ENCODE measurements around the gene ALDH1A2. TPM values are rescaled to one million over a fixed set of nuclear protein-coding genes. Genes with fewer than 3 reads are reported as not detected.
"Not testable (repeated sequence)": the region's sequence is repeated elsewhere in the genome, so short reads cannot be mapped to it uniquely, and the experiment has no call there.

ALDH1A2 gene
- polyA plus RNA-seq, 3 donors from 2014 or later: 0.59 TPM; not detected in 2

DNA sequence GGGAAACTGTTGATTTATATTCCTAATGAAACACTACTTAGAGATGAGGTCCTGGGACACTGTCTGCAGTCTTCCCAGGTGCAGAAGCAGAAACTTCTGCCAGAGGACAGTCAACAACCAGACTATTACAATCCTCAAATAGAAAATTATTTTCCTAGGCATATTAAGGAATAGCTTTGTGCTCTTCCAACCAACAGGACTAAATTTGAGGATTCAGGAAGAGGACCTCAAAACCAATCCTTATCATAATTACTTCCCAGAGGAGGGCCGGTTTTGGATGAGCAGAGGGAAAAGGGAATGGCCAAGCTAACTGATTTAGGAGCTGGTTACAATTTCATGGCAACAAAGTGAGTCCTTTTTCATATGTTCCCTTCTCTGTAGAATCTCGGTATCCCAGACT lies 21.0 kb downstream of the ALDH1A2 start:
- Mint-ChIP-seq H3K27me3 (ENCODE audit: low read depth in 3 of 3) (peaks cover 10 to 16% (median 15%) of the 10 kb centered on the region in 3 donors), H3K4me3 (no peak overlapping the region), H3K9me3 (peaks cover 0 to 4% (median 0%) of the 10 kb centered on the region in 6 donors), H3K27ac (no peak overlapping the region), H3K36me3 (no peaks in the 10 kb centered on the region), H3K4me1 (no peaks in the 10 kb centered on the region)
- DNase-seq: no peak

DNA sequence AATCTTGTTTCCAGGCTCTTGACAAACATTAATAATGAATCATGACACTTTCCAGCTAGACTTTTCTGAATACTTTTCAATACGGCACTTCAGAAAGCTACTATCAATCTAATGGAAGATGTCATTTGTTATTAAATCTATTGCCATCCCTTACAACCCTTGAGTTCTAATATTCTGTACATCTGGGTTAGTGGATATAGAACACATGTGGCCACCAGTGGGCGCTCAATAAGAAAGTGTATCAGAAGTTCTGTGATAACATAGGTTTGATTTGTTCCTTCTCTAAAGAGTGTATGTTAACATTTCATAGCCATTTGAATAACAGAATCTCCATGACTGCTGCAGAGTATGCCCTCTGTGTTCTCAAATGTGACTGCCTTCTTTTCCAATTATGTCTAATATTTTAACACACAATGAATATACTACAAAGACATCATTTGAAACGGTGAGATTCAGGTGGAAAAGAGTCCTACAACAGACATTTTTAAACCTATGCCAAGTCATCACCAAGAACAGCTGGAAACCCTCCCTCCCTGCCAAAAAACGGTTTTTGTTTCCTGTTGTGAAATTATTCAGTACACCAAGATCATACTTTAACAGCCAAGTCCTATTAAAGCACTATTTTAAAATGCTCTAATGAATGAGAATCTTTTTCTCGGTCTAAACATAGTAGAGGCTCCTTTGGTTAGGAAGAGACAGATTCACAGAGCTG lies 22.2 kb downstream of the ALDH1A2 start:
- Mint-ChIP-seq H3K9me3 (peaks cover 0 to 4% (median 0%) of the 10 kb centered on the region in 6 donors), H3K4me3 (no peak overlapping the region), H3K27me3 (ENCODE audit: low read depth in 3 of 3) (peaks cover 10 to 16% (median 11%) of the 10 kb centered on the region in 3 donors), H3K36me3 (no peaks in the 10 kb centered on the region), H3K4me1 (no peaks in the 10 kb centered on the region), H3K27ac (no peak overlapping the region)
- no peak for DNase-seq

- DNase-seq: no peak
- H3K27me3 Mint-ChIP-seq (ENCODE audit: low read depth in 3 of 3): peaks cover 8 to 14% (median 12%) of the 10 kb centered on the region in 3 donors
Observed at GRCh38 chr15:58042006-58042405, 23.5 kb downstream of the ALDH1A2 start.

DNA sequence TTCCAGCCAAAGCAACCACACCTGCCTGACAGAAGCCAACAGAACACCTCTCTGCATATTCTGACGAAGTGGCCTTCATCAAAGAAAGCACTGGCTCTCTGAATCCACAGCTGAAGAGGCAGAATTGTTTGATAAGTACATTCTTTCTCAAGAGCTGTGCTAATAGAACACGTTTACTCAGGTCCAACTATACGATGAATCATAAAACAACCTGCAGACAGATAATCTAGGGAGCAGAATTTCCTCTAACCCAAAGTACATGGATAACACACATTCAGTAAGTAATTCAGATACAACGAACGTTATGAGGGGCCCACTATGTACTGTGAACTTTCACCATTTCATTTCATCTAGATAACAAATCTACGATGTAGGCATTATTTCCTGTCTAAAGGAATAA lies 25.4 kb downstream of the ALDH1A2 start:
- no peak overlapping the region for H3K4me3 Mint-ChIP-seq
- no peak overlapping the region for H3K27ac Mint-ChIP-seq
- peaks cover 0 to 6% (median 0%) of the 10 kb centered on the region in 6 donors for H3K9me3 Mint-ChIP-seq
- peaks cover 4 to 16% (median 9%) of the 10 kb centered on the region in 3 donors for H3K27me3 Mint-ChIP-seq (ENCODE audit: low read depth in 3 of 3)
- H3K4me1 Mint-ChIP-seq: no peaks in the 10 kb centered on the region
- no peaks in the 10 kb centered on the region for H3K36me3 Mint-ChIP-seq
- no peak for DNase-seq

More at GRCh38 chr15:58042006-58042405, 23.5 kb downstream of the ALDH1A2 start:
- no peak overlapping the region for H3K27ac Mint-ChIP-seq
- H3K9me3 Mint-ChIP-seq: peaks cover 0 to 5% (median 0%) of the 10 kb centered on the region in 6 donors
- no peak overlapping the region for H3K4me3 Mint-ChIP-seq
- H3K4me1 Mint-ChIP-seq: no peaks in the 10 kb centered on the region
- H3K36me3 Mint-ChIP-seq: no peaks in the 10 kb centered on the region

GRCh38 chr15:58039079-58040035 lies 26.2 kb downstream of the ALDH1A2 start:
- no peaks in the 10 kb centered on the region for H3K36me3 Mint-ChIP-seq
- H3K9me3 Mint-ChIP-seq: peaks cover 0 to 8% (median 0%) of the 10 kb centered on the region in 6 donors
- H3K4me1 Mint-ChIP-seq: no peaks in the 10 kb centered on the region
- H3K27ac Mint-ChIP-seq: no peak overlapping the region
- H3K27me3 Mint-ChIP-seq (ENCODE audit: low read depth in 3 of 3): peaks cover 3 to 11% (median 5%) of the 10 kb centered on the region in 3 donors
- DNase-seq: no peak
- no peak overlapping the region for H3K4me3 Mint-ChIP-seq

- no peaks in the 10 kb centered on the region for H3K4me1 Mint-ChIP-seq
- H3K36me3 Mint-ChIP-seq: no peaks in the 10 kb centered on the region
- peaks cover 3 to 11% (median 4%) of the 10 kb centered on the region in 3 donors for H3K27me3 Mint-ChIP-seq (ENCODE audit: low read depth in 3 of 3)
- H3K9me3 Mint-ChIP-seq: peaks cover 0 to 4% (median 0%) of the 10 kb centered on the region in 6 donors
- H3K4me3 Mint-ChIP-seq: no peak overlapping the region
- H3K27ac Mint-ChIP-seq: no peak overlapping the region
- no peak for DNase-seq
Observed at GRCh38 chr15:58038426-58039078, 27.0 kb downstream of the ALDH1A2 start.

- no peak overlapping the region for H3K4me3 Mint-ChIP-seq
Observed at GRCh38 chr15:58037723-58038301, 27.7 kb downstream of the ALDH1A2 start.

DNA sequence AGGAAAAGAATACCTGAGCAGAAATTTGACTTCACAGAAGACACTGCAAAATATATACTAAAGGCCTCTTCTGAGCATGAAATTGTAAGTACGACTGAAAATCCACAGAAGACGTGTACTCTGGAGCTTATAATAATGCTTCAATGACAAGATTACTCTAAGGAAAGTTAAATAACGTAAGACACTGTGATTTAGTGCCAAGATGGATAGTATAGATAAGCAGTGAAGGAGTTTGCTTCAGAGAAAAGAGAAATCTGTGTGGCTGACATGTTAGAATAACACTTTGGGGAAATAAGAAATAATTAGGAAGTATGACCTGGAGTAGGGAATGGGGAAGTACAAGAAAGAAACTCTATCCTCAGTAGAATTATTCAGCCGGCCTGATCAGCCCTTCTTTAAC lies 28.9 kb downstream of the ALDH1A2 start:
- peaks cover 1 to 13% (median 4%) of the 10 kb centered on the region in 3 donors for H3K27me3 Mint-ChIP-seq (ENCODE audit: low read depth in 3 of 3)
- H3K27ac Mint-ChIP-seq: no peak overlapping the region
- H3K4me1 Mint-ChIP-seq: no peaks in the 10 kb centered on the region
- DNase-seq: no peak
- no peak overlapping the region for H3K4me3 Mint-ChIP-seq
- H3K9me3 Mint-ChIP-seq: peaks cover 0 to 4% (median 0%) of the 10 kb centered on the region in 6 donors
- no peaks in the 10 kb centered on the region for H3K36me3 Mint-ChIP-seq

More at GRCh38 chr15:58037723-58038301, 27.7 kb downstream of the ALDH1A2 start:
- peaks cover 0 to 4% (median 0%) of the 10 kb centered on the region in 6 donors for H3K9me3 Mint-ChIP-seq
- DNase-seq: no peak
- no peak overlapping the region for H3K27ac Mint-ChIP-seq
- H3K36me3 Mint-ChIP-seq: no peaks in the 10 kb centered on the region
- H3K4me1 Mint-ChIP-seq: no peaks in the 10 kb centered on the region
- H3K27me3 Mint-ChIP-seq (ENCODE audit: low read depth in 3 of 3): peaks cover 1 to 12% (median 4%) of the 10 kb centered on the region in 3 donors

- not testable (repeated sequence) for H3K4me3 Mint-ChIP-seq, H3K27ac Mint-ChIP-seq, DNase-seq, H3K4me1 Mint-ChIP-seq
- H3K36me3 Mint-ChIP-seq: peaks cover 0 to 12% (median 6%) of the 10 kb centered on the region in 3 donors
- peaks cover 4 to 14% (median 11%) of the 10 kb centered on the region in 3 donors for H3K27me3 Mint-ChIP-seq (ENCODE audit: low read depth in 3 of 3)
- peaks cover 6 to 44% (median 24%) of the 10 kb centered on the region in 6 donors for H3K9me3 Mint-ChIP-seq
Observed at GRCh38 chr15:58028392-58028791, 37.1 kb downstream of the ALDH1A2 start.

- H3K27me3 Mint-ChIP-seq (ENCODE audit: low read depth in 3 of 3): peaks cover 4 to 17% (median 14%) of the 10 kb centered on the region in 3 donors
- H3K36me3 Mint-ChIP-seq: peaks cover 0 to 12% (median 6%) of the 10 kb centered on the region in 3 donors
- no peak overlapping the region for H3K27ac Mint-ChIP-seq
- no peak for DNase-seq
- no peaks in the 10 kb centered on the region for H3K4me1 Mint-ChIP-seq
- H3K9me3 Mint-ChIP-seq: peaks cover 17 to 56% (median 30%) of the 10 kb centered on the region in 6 donors
- no peak overlapping the region for H3K4me3 Mint-ChIP-seq
Observed at GRCh38 chr15:58026552-58026951, 39.0 kb downstream of the ALDH1A2 start.

DNA sequence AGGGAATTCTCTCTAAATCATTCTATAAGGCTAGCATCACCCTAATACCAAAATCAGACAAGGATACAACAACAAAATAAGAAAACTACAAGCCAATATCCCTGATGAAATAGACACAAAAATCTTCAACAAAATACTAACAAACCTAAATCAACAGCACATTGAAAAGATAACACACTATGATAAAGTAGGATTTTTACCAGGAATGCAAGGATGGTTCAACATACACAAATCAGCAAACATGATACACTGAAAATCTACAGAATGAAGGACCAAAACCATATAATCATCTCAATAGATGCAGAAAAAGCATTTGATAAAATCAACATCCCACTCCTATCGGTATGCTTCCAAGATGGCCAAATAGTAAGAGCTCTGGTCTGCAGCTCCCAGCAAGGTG lies 39.5 kb downstream of the ALDH1A2 start:
- Mint-ChIP-seq H3K27ac (no peak overlapping the region), H3K27me3 (ENCODE audit: low read depth in 3 of 3) (peaks cover 4 to 17% (median 14%) of the 10 kb centered on the region in 3 donors), H3K36me3 (peaks cover 0 to 12% (median 6%) of the 10 kb centered on the region in 3 donors), H3K9me3 (peaks cover 18 to 56% (median 31%) of the 10 kb centered on the region in 6 donors), H3K4me1 (no peaks in the 10 kb centered on the region), H3K4me3 (no peak overlapping the region)
- DNase-seq: no peak

DNA sequence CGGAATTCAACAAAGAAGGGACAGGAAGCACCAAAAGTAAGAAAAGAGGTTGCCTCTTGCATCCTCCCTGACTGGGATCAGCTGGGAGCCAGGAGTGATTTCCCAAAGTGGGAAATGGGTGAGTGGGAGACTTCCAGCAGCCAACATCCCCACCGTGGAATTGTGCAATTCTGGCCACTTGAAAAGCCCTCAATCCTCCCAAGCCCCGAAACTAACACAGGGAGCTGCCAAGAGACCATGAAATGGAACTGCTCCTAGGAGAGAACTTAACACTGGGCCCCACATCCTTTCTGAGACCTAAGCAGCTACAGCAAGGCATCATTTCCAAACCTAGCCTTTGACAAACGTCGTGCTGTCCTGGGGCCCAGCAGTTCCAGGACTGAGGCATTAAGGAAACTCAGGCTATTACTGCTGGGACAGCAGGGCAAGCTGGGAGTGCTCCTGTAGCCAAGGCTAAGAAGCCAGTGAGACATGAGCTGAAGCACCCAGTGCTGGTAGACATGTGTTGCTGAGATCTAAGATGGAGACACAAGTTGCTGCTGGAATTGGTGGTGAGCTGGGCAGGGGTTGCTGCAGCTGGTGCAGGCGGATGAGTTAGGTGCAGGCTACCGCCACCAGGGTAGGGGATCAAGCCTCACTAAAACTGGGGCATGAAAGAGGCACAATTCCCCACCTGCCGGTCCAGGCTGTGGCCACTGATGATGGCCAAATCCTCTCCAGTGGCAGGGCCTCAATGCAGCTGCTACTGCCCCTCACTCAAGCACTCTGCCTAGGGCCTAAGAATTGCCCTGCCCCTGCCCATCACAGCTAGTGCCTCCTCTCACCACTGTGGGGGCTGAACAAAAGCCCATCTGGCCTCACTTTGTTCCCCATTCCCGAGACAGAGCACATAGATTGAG lies 43.9 kb downstream of the ALDH1A2 start:
- no peaks in the 10 kb centered on the region for H3K4me1 Mint-ChIP-seq
- peaks cover 4 to 23% (median 11%) of the 10 kb centered on the region in 3 donors for H3K27me3 Mint-ChIP-seq (ENCODE audit: low read depth in 3 of 3)
- H3K9me3 Mint-ChIP-seq: peaks cover 15 to 44% (median 21%) of the 10 kb centered on the region in 6 donors
- no peak for DNase-seq
- no peak overlapping the region for H3K4me3 Mint-ChIP-seq
- H3K36me3 Mint-ChIP-seq: peaks cover 0 to 12% (median 6%) of the 10 kb centered on the region in 3 donors
- H3K27ac Mint-ChIP-seq: no peak overlapping the region
